IMR-90 (cell line): ENCODE data around the gene TEX50. TPM values are rescaled to one million over a fixed set of nuclear protein-coding genes. Genes with fewer than 3 reads are reported as not detected.

Source experiments
- ATAC-seq: fragments of 200-7000 bp; cut with Tn5 transposase; 2 replicates; pipeline ENCODE4 v1.9.1; 2020; ENCODE audit warnings: low read depth, mild to moderate bottlenecking, moderate library complexity
- BruUV-seq: library from RNA; stranded (reverse); fragments of 400-500 nt; replicated peaks from 2 replicates; lab custom pipeline; 2021; lab: Mats Ljungman, UMichigan
- CTCF ChIA-PET: fragments of 300-600 bp; formaldehyde crosslinking; extraction: SDS; loops from one replicate; lab custom pipeline; 2021; ENCODE audit warnings: antibody characterized with exemption; lab: Yijun Ruan, JAX
- POLR2A ChIA-PET: fragments of 300-600 bp; sonication (Branson Sonifier 250); formaldehyde crosslinking; loops from one replicate; lab custom pipeline; 2022; ENCODE audit warnings: antibody characterized with exemption; ENCODE audit not compliant: unreplicated experiment; lab: Charles Lee
- DNase-seq: peaks from one replicate; pipeline ENCODE4 v3.0.0; 2013
- H2AFZ ChIP-seq: replicated peaks from 2 replicates; pipeline ENCODE3; 2013; ENCODE audit warnings: low read length, mild to moderate bottlenecking; ENCODE audit not compliant: poor library complexity
- H2AK5ac ChIP-seq: 2 replicates; pipeline ENCODE4 v1.6.1; 2013; ENCODE audit warnings: low read depth, low read length, inconsistent platforms
- H2AK9ac ChIP-seq: replicated peaks from 2 replicates; pipeline ENCODE3; 2013; ENCODE audit warnings: mild to moderate bottlenecking, low read depth, low read length, moderate library complexity; ENCODE audit not compliant: poor library complexity
- H2BK120ac ChIP-seq: 2 replicates; pipeline ENCODE4 v1.6.1; 2013; ENCODE audit warnings: low read depth, low read length, inconsistent platforms
- H2BK15ac ChIP-seq: 3 replicates; pipeline ENCODE4 v1.6.1; 2013; ENCODE audit warnings: low read depth, low read length, inconsistent platforms
- H2BK20ac ChIP-seq: 2 replicates; pipeline ENCODE4 v1.6.1; 2013; ENCODE audit warnings: low read depth, mild to moderate bottlenecking, inconsistent platforms, low read length, moderate library complexity
- H2BK5ac ChIP-seq: 2 replicates; pipeline ENCODE4 v1.6.1; 2013; ENCODE audit warnings: mild to moderate bottlenecking, low read depth, low read length, inconsistent platforms; ENCODE audit not compliant: poor library complexity, severe bottlenecking
- H3K14ac ChIP-seq: replicated peaks from 2 replicates; pipeline ENCODE4 v1.6.1; 2013; ENCODE audit warnings: low read depth, low read length, inconsistent platforms
- H3K18ac ChIP-seq: 2 replicates; pipeline ENCODE4 v1.6.1; 2013; ENCODE audit warnings: low read depth, low read length, control low read depth
- H3K23ac ChIP-seq: 2 replicates; pipeline ENCODE4 v1.6.1; 2013; ENCODE audit warnings: low read depth, low read length, inconsistent platforms
- H3K27ac ChIP-seq: 2 replicates; pipeline ENCODE4 v1.5.1; 2013; ENCODE audit warnings: mild to moderate bottlenecking, control low read depth, low read length; ENCODE audit not compliant: insufficient read depth
- H3K27me3 ChIP-seq: 2 replicates; pipeline ENCODE4 v1.6.1; 2013; ENCODE audit warnings: low read length; ENCODE audit not compliant: control insufficient read depth, insufficient read depth
- H3K36me3 ChIP-seq: 2 replicates; pipeline ENCODE4 v1.6.1; 2013; ENCODE audit warnings: low read length, mixed read lengths; ENCODE audit not compliant: control insufficient read depth, insufficient read depth
- H3K4ac ChIP-seq: 2 replicates; pipeline ENCODE4 v1.6.1; 2013; ENCODE audit warnings: low read depth, low read length, inconsistent platforms
- H3K4me1 ChIP-seq: 2 replicates; pipeline ENCODE4 v1.6.1; 2013; ENCODE audit warnings: low read length, mixed read lengths; ENCODE audit not compliant: control insufficient read depth, insufficient read depth
- H3K4me2 ChIP-seq: 2 replicates; pipeline ENCODE4 v1.6.1; 2013; ENCODE audit warnings: low read depth, mild to moderate bottlenecking, control low read depth, low read length, moderate library complexity
- H3K4me3 ChIP-seq: 2 replicates; pipeline ENCODE4 v1.5.1; 2013; ENCODE audit warnings: low read depth, mild to moderate bottlenecking, control low read depth, low read length, moderate library complexity; ENCODE audit not compliant: insufficient read depth
- H3K56ac ChIP-seq: 2 replicates; pipeline ENCODE4 v1.6.1; 2013; ENCODE audit warnings: low read length, inconsistent platforms; ENCODE audit not compliant: insufficient read depth; ENCODE audit errors: extremely low read depth
- H3K79me1 ChIP-seq, 2 experiments: 2 replicates each; pipeline ENCODE4 v1.6.1; 2013; ENCODE audit warnings: low read length in 2 of 2, inconsistent platforms in 1 of 2, low read depth in 1 of 2
- H3K9ac ChIP-seq: 2 replicates; pipeline ENCODE4 v1.6.1; 2013; ENCODE audit warnings: low read depth, low read length, control low read depth
- H3K9me1 ChIP-seq: 2 replicates; pipeline ENCODE4 v1.6.1; 2013; ENCODE audit warnings: low read length, inconsistent platforms; ENCODE audit not compliant: insufficient read depth
- H3K9me3 ChIP-seq: 2 replicates; pipeline ENCODE4 v1.6.1; 2013; ENCODE audit warnings: low read length; ENCODE audit not compliant: control insufficient read depth, insufficient read depth
- H4K20me1 ChIP-seq: 2 replicates; pipeline ENCODE4 v1.6.1; 2013; ENCODE audit warnings: low read length, inconsistent platforms; ENCODE audit not compliant: insufficient read depth
- H4K5ac ChIP-seq: 2 replicates; pipeline ENCODE4 v1.6.1; 2013; ENCODE audit warnings: mild to moderate bottlenecking, low read depth, low read length, control low read depth
- H4K8ac ChIP-seq, 2 experiments: 2 replicates each; pipeline ENCODE4 v1.6.1; 2013; ENCODE audit warnings: low read depth in 2 of 2, low read length in 2 of 2, control low read depth in 1 of 2, inconsistent platforms in 1 of 2
- H4K91ac ChIP-seq: 2 replicates; pipeline ENCODE4 v1.6.1; 2013; ENCODE audit warnings: low read depth, low read length, inconsistent platforms; ENCODE audit not compliant: insufficient read depth
- BHLHE40 ChIP-seq: fragments of 150-350 bp; IDR thresholded peaks from 2 replicates; pipeline ENCODE4 v1.6.1; 2016; ENCODE audit warnings: mild to moderate bottlenecking, low read depth, low read length
- CTCF ChIP-seq: conservative IDR thresholded peaks from 2 replicates; pipeline ENCODE4 v1.5.1; 2012; ENCODE audit warnings: mild to moderate bottlenecking, low read depth, low read length, improper control_type of control experiment
- FOS ChIP-seq: fragments of 150-350 bp; IDR thresholded peaks from 2 replicates; pipeline ENCODE4 v1.6.1; 2016; ENCODE audit warnings: low read depth, low read length
- MAFK ChIP-seq: IDR thresholded peaks from 2 replicates; pipeline ENCODE4 v1.6.1; 2012; ENCODE audit warnings: low read depth, low read length, improper control_type of control experiment
- MAZ ChIP-seq: IDR thresholded peaks from 2 replicates; pipeline ENCODE4 v1.6.1; 2012; ENCODE audit warnings: low read depth, mild to moderate bottlenecking, low read length, improper control_type of control experiment, moderate library complexity, borderline replicate concordance
- NFE2L2 ChIP-seq: fragments of 150-350 bp; IDR thresholded peaks from 2 replicates; pipeline ENCODE4 v1.6.1; 2016; ENCODE audit warnings: low read depth, mild to moderate bottlenecking, low read length
- POLR2A ChIP-seq: IDR thresholded peaks from 2 replicates; pipeline ENCODE4 v1.6.1; 2012; ENCODE audit warnings: mild to moderate bottlenecking, low read depth, low read length
- RFX5 ChIP-seq: IDR thresholded peaks from 2 replicates; pipeline ENCODE4 v1.8.0; 2012; ENCODE audit warnings: low read depth, mild to moderate bottlenecking, low read length, moderate library complexity
- USF2 ChIP-seq: fragments of 150-350 bp; IDR thresholded peaks from 2 replicates; pipeline ENCODE4 v1.6.1; 2017; ENCODE audit warnings: mild to moderate bottlenecking, antibody characterized with exemption, low read length, low read depth
- WGBS, 2 experiments: methylation state at CpG; one replicate each; pipeline versions ENCODE4 v1.1.5 to v1.1.7; 2013; ENCODE audit warnings: missing lambda C conversion rate in 2 of 2; ENCODE audit not compliant: insufficient read length in 1 of 2; ENCODE audit errors: extremely low coverage in 2 of 2; 5-methylcytosine and 5-hydroxymethylcytosine counted together
- dilution Hi-C: fragments of 300-500 bp; cut with HindIII; formaldehyde crosslinking; loops from one replicate; pipeline ENCODE4 v1.14.3; 2018; ENCODE audit warnings: low sequenced_read_pairs; ENCODE audit not compliant: unreplicated experiment
- in situ Hi-C: fragments of 300-500 bp; cut with MboI; formaldehyde crosslinking; loops from 3 replicates; pipeline ENCODE4 v1.14.3; 2019; ENCODE audit warnings: low sequenced_read_pairs, inconsistent platforms, mixed read lengths
- intact Hi-C: fragments of 100-400 bp; cut with micrococcal nuclease; formaldehyde crosslinking; loops from 2 replicates; pipeline ENCODE4 v1.10.0; 2022
- polyA plus RNA-seq, 3 experiments: library from polyadenylated mRNA; depleted of rRNA; stranded (reverse); fragments of >200 nt; gene quantifications; 2 replicates each; pipeline ENCODE4 v1.2.3, GENCODE V29; 2012; ENCODE audit warnings: low replicate concordance in 1 of 3
- total RNA-seq: library from RNA; depleted of rRNA; stranded (reverse); fragments of >200 nt; gene quantifications from 2 replicates; pipeline ENCODE4 v1.2.3, GENCODE V29; 2012

Gene TEX50
- total and polyA plus RNA-seq, 2 of the 4 experiments (the other 2 are of a cell fraction) = not detected

- H2AK5ac ChIP-seq = no peak overlapping the region
- no peak overlapping the region for H3K4me3 ChIP-seq
- ATAC-seq (no peak), DNase-seq (no peak)
- no peak overlapping the region for H3K9ac ChIP-seq
- dilution Hi-C loops (no loop called here), in situ Hi-C loops (no loop called here), intact Hi-C loops (no loop called here)
- H2BK120ac ChIP-seq = no peak overlapping the region
- no peak overlapping the region for H3K56ac ChIP-seq
- no TSS peak for BruUV-seq
- H4K5ac ChIP-seq = no peak overlapping the region
- no peak overlapping the region for H2AFZ ChIP-seq
- no peak overlapping the region for H3K18ac ChIP-seq
- no peak overlapping the region for H2BK15ac ChIP-seq
- H3K4me1 ChIP-seq = no peaks in the 10 kb centered on the region
- H2AK9ac ChIP-seq = no peak overlapping the region
- H2BK20ac ChIP-seq = no peak overlapping the region
- no peaks in the 10 kb centered on the region for H3K9me1 ChIP-seq
- H3K4me2 ChIP-seq = no peak overlapping the region
- H3K23ac ChIP-seq = no peak overlapping the region
- H4K91ac ChIP-seq = no peak overlapping the region
- POLR2A ChIA-PET = no interaction called here
- H4K20me1 ChIP-seq = no peaks in the 10 kb centered on the region
- no peaks in the 10 kb centered on the region for H3K9me3 ChIP-seq
- TF ChIP-seq USF2 (no peak), FOS (no peak), NFE2L2 (no peak), POLR2A (no peak), RFX5 (no peak), MAFK (no peak), BHLHE40 (no peak), MAZ (no peak), CTCF (no peak)
- H3K4ac ChIP-seq = no peak overlapping the region
- peaks cover 3% of the 10 kb centered on the region for H3K27me3 ChIP-seq
- H2BK5ac ChIP-seq = no peak overlapping the region
- CTCF ChIA-PET = no interaction called here
- H4K8ac ChIP-seq = no peak overlapping the region
- H3K79me1 ChIP-seq = no peaks in the 10 kb centered on the region
- no peaks in the 10 kb centered on the region for H3K36me3 ChIP-seq
- no CpG with 5 or more reads among the region's 3 CpGs for WGBS, 2 experiments
- no peak overlapping the region for H3K14ac ChIP-seq
- H3K27ac ChIP-seq = no peak overlapping the region
Observed at GRCh38 chr1:173663159-173663558, 28.0 kb downstream of the TEX50 start.
